HEK293 (cell line): ENCODE measurements around the gene PRKG2.

Experiments
- CTCF ChIA-PET: fragments of 350-600 bp; formaldehyde crosslinking; extraction: SDS; loops from one replicate; lab custom pipeline; 2021; ENCODE audit warnings: antibody characterized with exemption; lab: Yijun Ruan, JAX
- POLR2A ChIA-PET: fragments of 300-600 bp; formaldehyde crosslinking; extraction: SDS; loops from one replicate; lab custom pipeline; 2020; ENCODE audit warnings: antibody characterized with exemption, inconsistent platforms; lab: Yijun Ruan, JAX
- H3K27ac ChIP-seq: fragments of 200-500 bp; sonication (Bioruptor generic); 2 replicates; pipeline ENCODE4 v1.5.1; 2014; ENCODE audit warnings: low read depth, low read length, control low read depth, inconsistent platforms; ENCODE audit errors: extremely low read depth
- H3K36me3 ChIP-seq, 2 experiments: fragments of 200-500 bp in 1 of 2; sonication (Bioruptor generic) in 1 of 2; 1 replicate in 1 of 2; 2 replicates in 1 of 2; pipeline ENCODE4 v1.5.1; 2014 to 2017; ENCODE audit warnings: inconsistent platforms in 2 of 2, low read length in 2 of 2; ENCODE audit not compliant: control insufficient read depth in 2 of 2, insufficient read depth in 1 of 2
- H3K4me1 ChIP-seq: fragments of 200-500 bp; sonication (Bioruptor generic); 2 replicates; pipeline ENCODE4 v1.5.1; 2014; ENCODE audit warnings: mild to moderate bottlenecking, low read length, inconsistent platforms; ENCODE audit not compliant: control insufficient read depth, insufficient read depth
- H3K4me3 ChIP-seq: 2 replicates; pipeline ENCODE4 v1.5.1; 2011; ENCODE audit warnings: low read depth, mild to moderate bottlenecking, control low read depth, low read length, moderate library complexity
- H3K9me3 ChIP-seq: fragments of 200-500 bp; sonication (Bioruptor generic); 2 replicates; pipeline ENCODE4 v1.5.1; 2014; ENCODE audit warnings: low read depth, low read length, inconsistent platforms; ENCODE audit not compliant: control insufficient read depth, insufficient read depth
- FEZF1 ChIP-seq: fragments of 450-650 bp; formaldehyde crosslinking; IDR thresholded peaks from 2 replicates; pipeline ENCODE4 v1.5.1; 2016; ENCODE audit warnings: missing biosample characterization, missing genetic modification characterization
- HOXA7 ChIP-seq: sonication (generic); formaldehyde crosslinking; IDR thresholded peaks from 2 replicates; pipeline ENCODE4 v1.8.1; 2022; ENCODE audit warnings: missing genetic modification reagents, borderline replicate concordance
- SCRT1 ChIP-seq: fragments of 450-650 bp; formaldehyde crosslinking; IDR thresholded peaks from 2 replicates; pipeline ENCODE4 v1.5.1; 2016; ENCODE audit warnings: missing biosample characterization, missing genetic modification characterization, borderline replicate concordance
- SP7 ChIP-seq: fragments of 450-650 bp; formaldehyde crosslinking; IDR thresholded peaks from 2 replicates; pipeline ENCODE4 v1.5.1; 2016; ENCODE audit warnings: missing biosample characterization, missing genetic modification characterization
- TCF7L2 ChIP-seq: IDR thresholded peaks from 2 replicates; pipeline ENCODE4 v1.6.1; 2011; ENCODE audit warnings: low read depth, mild to moderate bottlenecking, inconsistent platforms, low read length, moderate library complexity, borderline replicate concordance
- ZBTB48 ChIP-seq: fragments of 450-650 bp; formaldehyde crosslinking; IDR thresholded peaks from 2 replicates; pipeline ENCODE4 v1.5.1; 2016; ENCODE audit warnings: missing biosample characterization, missing genetic modification characterization
- ZNF146 ChIP-seq: fragments of 450-650 bp; formaldehyde crosslinking; IDR thresholded peaks from 2 replicates; pipeline ENCODE4 v1.5.1; 2016; ENCODE audit warnings: missing biosample characterization, missing genetic modification characterization
- ZNF157 ChIP-seq: fragments of 450-650 bp; formaldehyde crosslinking; IDR thresholded peaks from 2 replicates; pipeline ENCODE4 v1.5.1; 2016; ENCODE audit warnings: missing biosample characterization, missing genetic modification characterization
- ZNF174 ChIP-seq: fragments of 450-650 bp; formaldehyde crosslinking; IDR thresholded peaks from 2 replicates; pipeline ENCODE4 v1.5.0; 2017; ENCODE audit warnings: missing biosample characterization, mild to moderate bottlenecking, missing genetic modification characterization
- ZNF2 ChIP-seq: fragments of 450-650 bp; formaldehyde crosslinking; IDR thresholded peaks from 2 replicates; pipeline ENCODE4 v1.5.1; 2016; ENCODE audit warnings: missing biosample characterization, missing genetic modification characterization
- ZNF221 ChIP-seq: fragments of 450-650 bp; formaldehyde crosslinking; IDR thresholded peaks from 2 replicates; pipeline ENCODE4 v1.5.1; 2017; ENCODE audit warnings: missing biosample characterization, missing genetic modification characterization, borderline replicate concordance
- ZNF416 ChIP-seq: fragments of 450-650 bp; formaldehyde crosslinking; IDR thresholded peaks from 2 replicates; pipeline ENCODE4 v1.5.1; 2016; ENCODE audit warnings: missing biosample characterization, missing genetic modification characterization
- ZNF548 ChIP-seq: fragments of 450-650 bp; formaldehyde crosslinking; IDR thresholded peaks from 2 replicates; pipeline ENCODE4 v1.5.1; 2016; ENCODE audit warnings: missing biosample characterization, missing genetic modification characterization
- ZNF555 ChIP-seq: fragments of 450-650 bp; formaldehyde crosslinking; conservative IDR thresholded peaks from 2 replicates; pipeline ENCODE4 v1.5.1; 2017; ENCODE audit warnings: missing biosample characterization, mild to moderate bottlenecking, missing genetic modification characterization, inconsistent platforms
- ZNF558 ChIP-seq: fragments of 450-650 bp; formaldehyde crosslinking; IDR thresholded peaks from 2 replicates; pipeline ENCODE4 v1.5.1; 2016; ENCODE audit warnings: missing biosample characterization, missing genetic modification characterization
- ZNF610 ChIP-seq: fragments of 450-650 bp; formaldehyde crosslinking; IDR thresholded peaks from 2 replicates; pipeline ENCODE4 v1.5.1; 2016; ENCODE audit warnings: missing biosample characterization, missing genetic modification characterization, borderline replicate concordance
- ZNF670 ChIP-seq: fragments of 450-650 bp; formaldehyde crosslinking; IDR thresholded peaks from 2 replicates; pipeline ENCODE4 v1.5.1; 2016; ENCODE audit warnings: missing biosample characterization, missing genetic modification characterization, low read depth
- ZNF768 ChIP-seq: fragments of 450-650 bp; formaldehyde crosslinking; IDR thresholded peaks from 2 replicates; pipeline ENCODE4 v1.5.1; 2018; ENCODE audit warnings: missing biosample characterization, mild to moderate bottlenecking, missing genetic modification characterization
- ZNF791 ChIP-seq: fragments of 450-650 bp; formaldehyde crosslinking; IDR thresholded peaks from 2 replicates; pipeline ENCODE4 v1.5.1; 2016; ENCODE audit warnings: missing biosample characterization, missing genetic modification characterization
- ZNF830 ChIP-seq: fragments of 450-650 bp; IDR thresholded peaks from 2 replicates; pipeline ENCODE4 v1.5.0; 2018; ENCODE audit warnings: missing biosample characterization, missing genetic modification characterization, low read depth, mild to moderate bottlenecking, moderate library complexity
- TF ChIP-seq, protein P1 (sequence below): fragments of 450-650 bp; formaldehyde crosslinking; IDR thresholded peaks from 2 replicates; pipeline ENCODE4 v1.5.1; 2016; ENCODE audit warnings: missing biosample characterization, missing genetic modification characterization
- TF ChIP-seq, protein P2 (sequence below): fragments of 450-650 bp; formaldehyde crosslinking; IDR thresholded peaks from 2 replicates; pipeline ENCODE4 v1.5.1; 2016; ENCODE audit warnings: missing biosample characterization, missing genetic modification characterization, borderline replicate concordance
- TF ChIP-seq, protein P3 (sequence below): fragments of 450-650 bp; formaldehyde crosslinking; IDR thresholded peaks from 2 replicates; pipeline ENCODE4 v1.5.1; 2016; ENCODE audit warnings: missing biosample characterization, missing genetic modification characterization

Gene PRKG2

DNA sequence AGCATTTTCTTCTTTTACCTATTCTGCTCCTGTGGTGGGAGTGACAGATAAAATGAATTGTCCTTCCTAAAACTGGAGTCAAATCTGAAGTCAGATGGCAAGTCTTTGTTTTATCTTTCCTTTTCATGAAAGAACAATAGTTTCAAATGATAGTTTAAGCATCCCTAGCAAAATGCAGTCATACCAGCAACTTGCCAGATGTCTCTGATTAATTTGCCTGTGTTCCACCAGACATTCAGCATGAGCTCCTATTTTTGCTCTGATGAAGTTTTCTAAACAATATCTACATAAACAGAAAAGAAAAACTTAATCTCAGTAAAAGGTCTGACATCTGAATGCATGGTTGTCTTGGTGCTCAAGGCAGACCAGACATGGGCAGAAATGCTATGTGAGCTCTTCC is 15.2 kb downstream of the PRKG2 start (continued):
- TF ChIP-seq ZNF558 (tag by site-specific recombination), result no peak
- TF ChIP-seq, all 188 proteins: peak for 0

DNA sequence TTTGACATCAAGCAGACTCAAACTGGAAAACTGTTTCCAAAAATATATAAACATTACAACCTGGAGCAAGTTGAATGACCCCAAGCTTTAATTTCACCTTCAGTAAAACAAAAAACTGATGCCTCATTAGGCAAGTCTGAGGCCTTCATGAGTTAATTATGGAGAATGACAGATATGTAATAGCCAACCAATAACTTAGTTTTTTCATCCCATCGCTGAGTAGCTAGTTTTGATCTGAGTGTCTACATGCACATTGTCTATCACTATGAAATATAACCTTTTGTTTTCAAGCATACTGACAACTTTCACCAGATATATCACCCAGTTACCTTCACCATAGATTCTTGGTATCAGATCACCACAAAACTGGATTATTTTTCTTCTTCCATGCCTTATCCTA is 16.4 kb downstream of the PRKG2 start:
- no peaks in the 10 kb centered on the region for H3K36me3 ChIP-seq
- H3K9me3 ChIP-seq, result no peaks in the 10 kb centered on the region
- POLR2A ChIA-PET, result no interaction called here
- CTCF ChIA-PET, result interaction anchor here (0.5 kb wide), 1 partner anchor 17 kb away, joined by 3 read pairs; no protein-coding TSS in a partner anchor
- no peak overlapping the region for H3K4me3 ChIP-seq
- H3K27ac ChIP-seq, result no peak overlapping the region
- TF ChIP-seq ZNF174 (tag by site-specific recombination), result no peak
- TF ChIP-seq ZNF555 (tag by site-specific recombination), result no peak
- TF ChIP-seq ZNF2 (tag by site-specific recombination), result no peak
- H3K4me1 ChIP-seq, result no peaks in the 10 kb centered on the region

DNA sequence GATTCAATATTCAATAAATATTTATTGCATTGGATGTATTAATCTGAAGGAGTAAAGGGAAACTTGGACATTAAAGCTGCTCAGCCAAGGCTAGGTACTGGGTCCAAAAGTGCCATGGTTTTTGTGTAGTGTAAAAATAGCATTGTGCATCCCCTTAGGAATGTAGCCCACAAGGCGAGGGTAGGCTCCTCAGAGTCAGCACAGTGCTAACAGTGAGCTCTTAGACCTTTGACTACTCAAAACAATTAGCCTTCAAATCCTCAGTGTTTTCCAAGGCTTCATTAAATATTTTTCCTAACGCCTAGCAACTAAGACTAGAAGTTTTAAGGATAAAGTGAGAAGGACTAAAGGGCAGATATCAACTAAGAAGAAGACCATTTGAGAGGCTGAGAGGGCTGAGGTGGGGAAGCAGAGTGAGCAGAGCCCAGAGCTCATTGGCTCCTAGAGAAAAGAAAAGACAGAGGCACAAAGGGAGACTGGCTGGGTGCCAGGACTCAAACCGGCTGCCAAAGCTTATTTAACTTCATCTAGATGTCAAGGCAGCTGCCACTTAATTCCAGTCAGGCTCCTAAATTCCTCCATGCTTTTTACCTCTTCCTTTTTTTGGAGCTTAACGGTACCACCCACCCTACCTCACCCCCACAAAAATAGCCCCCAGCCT is 17.0 kb downstream of the PRKG2 start:
- Histone ChIP-seq H3K27ac (no peak overlapping the region), H3K4me3 (no peak overlapping the region), H3K4me1 (no peaks in the 10 kb centered on the region), H3K9me3 (no peaks in the 10 kb centered on the region), H3K36me3 (no peaks in the 10 kb centered on the region)
- TF ChIP-seq FEZF1 (0 out of 2 replicates have a peak, but pooled peaks have one; percentile 17), ZNF548 (tag by site-specific recombination) (no peak), ZNF157 (tag by site-specific recombination) (no peak)
- POLR2A ChIA-PET, result no interaction called here
- CTCF ChIA-PET, result interaction anchor here (0.5 kb wide), 1 partner anchor 18 kb away, joined by 3 read pairs; no protein-coding TSS in a partner anchor

DNA sequence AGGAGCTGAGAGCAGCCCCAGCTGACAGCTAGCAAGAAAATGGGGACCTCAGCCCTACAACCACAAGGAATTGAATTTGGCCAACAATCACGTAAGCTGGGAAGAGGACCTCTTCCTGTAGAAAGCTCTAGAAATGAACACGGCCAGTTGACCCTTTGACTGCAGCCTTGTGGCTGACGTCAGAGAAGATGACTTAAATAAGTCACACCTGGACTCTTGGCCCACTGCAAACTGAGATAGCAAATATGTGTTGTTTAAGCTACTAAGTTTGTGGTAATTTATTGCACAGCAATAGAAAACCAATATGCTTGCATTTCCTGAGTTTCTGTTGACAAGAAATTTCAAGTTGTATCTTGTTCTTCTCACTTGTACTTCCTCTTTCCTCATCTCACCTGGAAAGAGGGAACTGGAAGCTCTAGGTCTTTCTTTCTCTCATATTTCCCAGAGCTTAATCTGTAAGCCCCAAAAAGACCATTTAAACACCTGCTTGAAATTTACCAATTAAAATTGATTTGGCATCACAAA is 18.8 kb downstream of the PRKG2 start:
- POLR2A ChIA-PET, result no interaction called here
- H3K36me3 ChIP-seq, result no peaks in the 10 kb centered on the region
- CTCF ChIA-PET, result no interaction called here
- TF ChIP-seq ZNF791 (tag by site-specific recombination) (no peak), ZBTB48 (no peak), ZNF768 (tag by site-specific recombination) (no peak), ZNF146 (tag by site-specific recombination) (no peak), TCF7L2 (no peak), SP7 (tag by site-specific recombination) (no peak), ZNF221 (tag by site-specific recombination) (no peak), ZNF558 (tag by site-specific recombination) (no peak), ZNF830 (tag by site-specific recombination) (no peak), SCRT1 (tag by site-specific recombination) (no peak), ZNF610 (tag by site-specific recombination) (no peak), ZNF416 (tag by site-specific recombination) (no peak), ZNF670 (tag by site-specific recombination) (no peak), ZNF174 (tag by site-specific recombination) (no peak), HOXA7 (no peak)
- TF ChIP-seq, protein P1, sequence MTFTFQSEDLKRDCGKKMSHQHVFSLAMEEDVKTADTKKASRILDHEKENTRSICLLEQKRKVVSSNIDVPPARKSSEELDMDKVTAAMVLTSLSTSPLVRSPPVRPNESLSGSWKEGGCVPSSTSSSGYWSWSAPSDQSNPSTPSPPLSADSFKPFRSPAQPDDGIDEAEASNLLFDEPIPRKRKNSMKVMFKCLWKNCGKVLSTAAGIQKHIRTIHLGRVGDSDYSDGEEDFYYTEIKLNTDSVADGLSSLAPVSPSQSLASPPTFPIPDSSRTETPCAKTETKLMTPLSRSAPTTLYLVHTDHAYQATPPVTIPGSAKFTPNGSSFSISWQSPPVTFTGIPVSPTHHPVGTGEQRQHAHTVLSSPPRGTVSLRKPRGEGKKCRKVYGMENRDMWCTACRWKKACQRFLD, result no peak
- TF ChIP-seq, protein P2, sequence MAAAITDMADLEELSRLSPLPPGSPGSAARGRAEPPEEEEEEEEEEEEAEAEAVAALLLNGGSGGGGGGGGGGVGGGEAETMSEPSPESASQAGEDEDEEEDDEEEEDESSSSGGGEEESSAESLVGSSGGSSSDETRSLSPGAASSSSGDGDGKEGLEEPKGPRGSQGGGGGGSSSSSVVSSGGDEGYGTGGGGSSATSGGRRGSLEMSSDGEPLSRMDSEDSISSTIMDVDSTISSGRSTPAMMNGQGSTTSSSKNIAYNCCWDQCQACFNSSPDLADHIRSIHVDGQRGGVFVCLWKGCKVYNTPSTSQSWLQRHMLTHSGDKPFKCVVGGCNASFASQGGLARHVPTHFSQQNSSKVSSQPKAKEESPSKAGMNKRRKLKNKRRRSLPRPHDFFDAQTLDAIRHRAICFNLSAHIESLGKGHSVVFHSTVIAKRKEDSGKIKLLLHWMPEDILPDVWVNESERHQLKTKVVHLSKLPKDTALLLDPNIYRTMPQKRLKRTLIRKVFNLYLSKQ, result no peak
- TF ChIP-seq, protein P3, sequence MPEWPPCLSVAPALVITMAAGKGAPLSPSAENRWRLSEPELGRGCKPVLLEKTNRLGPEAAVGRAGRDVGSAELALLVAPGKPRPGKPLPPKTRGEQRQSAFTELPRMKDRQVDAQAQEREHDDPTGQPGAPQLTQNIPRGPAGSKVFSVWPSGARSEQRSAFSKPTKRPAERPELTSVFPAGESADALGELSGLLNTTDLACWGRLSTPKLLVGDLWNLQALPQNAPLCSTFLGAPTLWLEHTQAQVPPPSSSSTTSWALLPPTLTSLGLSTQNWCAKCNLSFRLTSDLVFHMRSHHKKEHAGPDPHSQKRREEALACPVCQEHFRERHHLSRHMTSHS, result no peak
- H3K4me3 ChIP-seq, result no peak overlapping the region
- H3K9me3 ChIP-seq, result no peaks in the 10 kb centered on the region
- no peaks in the 10 kb centered on the region for H3K4me1 ChIP-seq
- H3K27ac ChIP-seq, result no peak overlapping the region
